ENCODE results near the gene FAM219A.

FAM219A gene

GRCh38 chr9:34456746-34457145, 1.6 kb downstream of the FAM219A start:
- H3K4me3 ChIP-seq (ENCODE audit: low read depth, low read length), result no peak overlapping the region
- no peak for TF ChIP-seq CTCF (IDR thresholded peaks at IDR 0.05; ENCODE audit: borderline replicate concordance, insufficient read depth, low read depth, low read length)

GRCh38 chr9:34456151-34456550, 2.2 kb downstream of the FAM219A start:
- no peak for TF ChIP-seq CTCF (IDR thresholded peaks at IDR 0.05; ENCODE audit: borderline replicate concordance, insufficient read depth, low read depth, low read length)
- no peak overlapping the region for H3K4me3 ChIP-seq (ENCODE audit: low read depth, low read length)

GRCh38 chr9:34454571-34455065, 3.8 kb downstream of the FAM219A start:
- no peak for TF ChIP-seq CTCF (IDR thresholded peaks at IDR 0.05; ENCODE audit: borderline replicate concordance, insufficient read depth, low read depth, low read length)
- H3K4me3 ChIP-seq (ENCODE audit: low read depth, low read length), result no peak overlapping the region

GRCh38 chr9:34452568-34452967, 5.8 kb downstream of the FAM219A start:
- TF ChIP-seq CTCF (IDR thresholded peaks at IDR 0.05; ENCODE audit: borderline replicate concordance, insufficient read depth, low read depth, low read length), result no peak
- no peak overlapping the region for H3K4me3 ChIP-seq (ENCODE audit: low read depth, low read length)

GRCh38 chr9:34451545-34451944, 6.8 kb downstream of the FAM219A start:
- TF ChIP-seq CTCF (IDR thresholded peaks at IDR 0.05; ENCODE audit: borderline replicate concordance, insufficient read depth, low read depth, low read length), result no peak
- no peak overlapping the region for H3K4me3 ChIP-seq (ENCODE audit: low read depth, low read length)

- no peak overlapping the region for H3K4me3 ChIP-seq (ENCODE audit: low read depth, low read length)
- TF ChIP-seq CTCF (IDR thresholded peaks at IDR 0.05; ENCODE audit: borderline replicate concordance, insufficient read depth, low read depth, low read length), result no peak
These were observed 7.2 kb downstream of the FAM219A start for GRCh38 chr9:34451135-34451534.

- H3K4me3 ChIP-seq (ENCODE audit: low read depth, low read length), result no peak overlapping the region
- no peak for TF ChIP-seq CTCF (IDR thresholded peaks at IDR 0.05; ENCODE audit: borderline replicate concordance, insufficient read depth, low read depth, low read length)
These were observed 7.7 kb downstream of the FAM219A start for GRCh38 chr9:34450644-34451043.

All from GM12875 (cell line).